ENCODE results near the gene ZDHHC21.
"Not testable (repeated sequence)": the region's sequence is repeated elsewhere in the genome, so short reads cannot be mapped to it uniquely, and the experiment has no call there.

GRCh38 chr9:14664022-14664421 is 29.2 kb downstream of the ZDHHC21 start:
- TF ChIP-seq ZNF232 (CRISPR knock-in tag; IDR thresholded peaks at IDR 0.05); PCBP1 (IDR thresholded peaks at IDR 0.05; ENCODE audit: low read depth, low read length, poor library complexity, severe bottlenecking): not testable (repeated sequence)

Measured in K562 (cell line).